Tongue (tissue), 2 donors: ENCODE data around the gene NXF2B. TPM values are rescaled to one million over a fixed set of nuclear protein-coding genes. Genes with fewer than 3 reads are reported as not detected.
"Not testable (repeated sequence)": the region's sequence is repeated elsewhere in the genome, so short reads cannot be mapped to it uniquely, and the experiment has no call there.

Experiments used
- DNase-seq: peaks from one replicate; pipeline ENCODE4 v3.0.0-alpha.2; 2015
- total RNA-seq: library from RNA; depleted of rRNA; stranded (reverse); fragments of >200 nt; gene quantifications from one replicate; pipeline ENCODE4 v1.2.3, GENCODE V29; 2014

NXF2B gene
- not detected for total RNA-seq

- DNase-seq = not testable (repeated sequence)
Observed at GRCh38 chrX:102439908-102440307, at the start of gene NXF2B. Gene NXF2B, minus strand, starts transcription at chrX:102440008. Its CDS starts 59,972 bp downstream, at chrX:102380036.

- DNase-seq = not testable (repeated sequence)
Observed at GRCh38 chrX:102478765-102479164, 39.0 kb upstream of the NXF2B start.

GRCh38 chrX:102471762-102472220 is 32.0 kb upstream of the NXF2B start, which contains the start of gene TCP11X2:
Gene TCP11X2, minus strand, starts transcription at chrX:102471812.
- not testable (repeated sequence) for DNase-seq

GRCh38 chrX:102470215-102470614 is 30.4 kb upstream of the NXF2B start:
- not testable (repeated sequence) for DNase-seq

GRCh38 chrX:102458615-102459014 is 18.8 kb upstream of the NXF2B start:
- DNase-seq = not testable (repeated sequence)

- DNase-seq = not testable (repeated sequence)
Observed at GRCh38 chrX:102414493-102414892, 25.3 kb downstream of the NXF2B start.

- DNase-seq = peak; percentile 54
Observed at GRCh38 chrX:102345916-102346315, 93.9 kb downstream of the NXF2B start.

GRCh38 chrX:102341867-102342266 is 97.9 kb downstream of the NXF2B start:
- no peak for DNase-seq

GRCh38 chrX:102339312-102340298 is 100.2 kb downstream of the NXF2B start:
- no peak for DNase-seq

GRCh38 chrX:102338162-102338561 is 101.6 kb downstream of the NXF2B start:
- DNase-seq = no peak

Other genes with a start within 250 kb of the NXF2B start
- gene TCP11X1, start 224.7 kb downstream of the NXF2B start, total RNA-seq = not detected
- not detected for gene NXF2, start 192.8 kb downstream of the NXF2B start, total RNA-seq
- not detected for gene TCP11X2, start 31.8 kb upstream of the NXF2B start, total RNA-seq
- 8.9 TPM for gene TMSB15A, start 76.7 kb upstream of the NXF2B start, total RNA-seq
- gene ARMCX5, start 159.5 kb upstream of the NXF2B start, total RNA-seq = 15.5 TPM
- gene GPRASP1, start 211.5 kb upstream of the NXF2B start, total RNA-seq = 14.4 TPM